ENCODE data around the gene BBS9. TPM values are rescaled to one million over a fixed set of nuclear protein-coding genes. Genes with fewer than 3 reads are reported as not detected.

Gene BBS9
- total and polyA plus RNA-seq, 9 of the 15 experiments (the other 6 are each of a cell fraction or from before 2014, with no cell fraction given), result 0.77 to 3.3 (median 2.4) TPM

GRCh38 chr7:33326485-33326848 lies 197.1 kb downstream of the BBS9 start:
- Histone ChIP-seq H3K36me3 (ENCODE audit: control insufficient read depth, insufficient read depth, low read length) (no peaks in the 10 kb centered on the region), H3K9me1 (ENCODE audit: control insufficient read depth, insufficient read depth, low read length) (no peaks in the 10 kb centered on the region), H3K4me2 (ENCODE audit: insufficient read depth, low read length) (no peak overlapping the region), H3K4me3 (no peak overlapping the region), H3K27me3 (ENCODE audit: control insufficient read depth in 2 of 2, insufficient read depth in 2 of 2, low read length in 2 of 2) (no peaks in the 10 kb centered on the region), H3K4me1 (replicated peaks in 1 of 2; ENCODE audit: control insufficient read depth in 2 of 2, insufficient read depth in 2 of 2, low read length in 2 of 2) (no peaks in the 10 kb centered on the region), H3K9ac (ENCODE audit: insufficient read depth in 1 of 2, low read depth in 2 of 2, low read length in 2 of 2) (no peak overlapping the region), H3K79me2 (ENCODE audit: control insufficient read depth, insufficient read depth, low read length) (no peaks in the 10 kb centered on the region), H4K20me1 (replicated peaks; ENCODE audit: control insufficient read depth, insufficient read depth, low read length) (no peaks in the 10 kb centered on the region), H3K9me3 (replicated peaks; ENCODE audit: control insufficient read depth, insufficient read depth, low read depth, low read length) (no peaks in the 10 kb centered on the region), H3K27ac (ENCODE audit: extremely low read depth, low read depth, low read length) (no peak overlapping the region), H2AFZ (ENCODE audit: low read depth, low read length) (no peak overlapping the region)
- ChIA-PET CTCF (ENCODE audit: low intra/inter-chr PET ratio) (no interaction called here), POLR2A (no interaction called here)
- in situ Hi-C loops (cut with MboI) (no loop called here), intact Hi-C loops (cut with micrococcal nuclease) (no loop called here)
- BruUV-seq (replicated peaks), result no TSS peak
- no peak for DNase-seq (ENCODE audit: extremely low read depth in 1 of 4, low spot score in 3 of 4)
- no peak for ATAC-seq
- 3% methylated on average over 3 of the region's 3 CpGs for WGBS (ENCODE audit: insufficient coverage, low coverage, missing lambda C conversion rate)
- FAIRE-seq, result no peak
- TF ChIP-seq MYC (IDR thresholded peaks at IDR 0.05; ENCODE audit: low read depth, low read length) (no peak), MYC (CRISPR knock-in tag; IDR thresholded peaks at IDR 0.05; ENCODE audit: borderline replicate concordance, low read depth) (no peak), ZNF561 (CRISPR knock-in tag; conservative IDR thresholded peaks at IDR 0.05) (no peak), E2F8 (IDR thresholded peaks at IDR 0.05; ENCODE audit: low read depth, partially characterized antibody) (no peak), ZNF717 (CRISPR knock-in tag; IDR thresholded peaks at IDR 0.05) (no peak), ZNF224 (CRISPR knock-in tag; IDR thresholded peaks at IDR 0.05) (no peak), VEZF1 (CRISPR knock-in tag; IDR thresholded peaks at IDR 0.05) (no peak), MAX (CRISPR knock-in tag; IDR thresholded peaks at IDR 0.05) (no peak), ARID2 (IDR thresholded peaks at IDR 0.05) (no peak), SNRNP70 (optimal IDR thresholded peaks at IDR 0.05; ENCODE audit: low read depth, low read length) (no peak), PCBP2 (IDR thresholded peaks at IDR 0.05; ENCODE audit: low read depth, low read length, poor library complexity, severe bottlenecking) (no peak), HMBOX1 (IDR thresholded peaks at IDR 0.05) (no peak), NKRF (IDR thresholded peaks at IDR 0.05; ENCODE audit: borderline replicate concordance) (no peak), ZNF507 (tag; conservative IDR thresholded peaks at IDR 0.05) (no peak), POLR2H (tag; IDR thresholded peaks at IDR 0.05; ENCODE audit: low read depth) (no peak), KAT8 (IDR thresholded peaks at IDR 0.05; ENCODE audit: low read depth) (no peak)

Measured in K562 (cell line).